ENCODE results near the gene SFMBT1. TPM values are rescaled to one million over a fixed set of nuclear protein-coding genes. Genes with fewer than 3 reads are reported as not detected.
A peak's percentile ranks its signal among the peaks of the same experiment; 100 is the strongest.

Gene SFMBT1
- total and polyA plus RNA-seq, 11 donors, result 3.4 to 18.8 (median 14.3) TPM

- no peak for TF ChIP-seq POLR2A (IDR thresholded peaks at IDR 0.05)
- TF ChIP-seq, protein P1, sequence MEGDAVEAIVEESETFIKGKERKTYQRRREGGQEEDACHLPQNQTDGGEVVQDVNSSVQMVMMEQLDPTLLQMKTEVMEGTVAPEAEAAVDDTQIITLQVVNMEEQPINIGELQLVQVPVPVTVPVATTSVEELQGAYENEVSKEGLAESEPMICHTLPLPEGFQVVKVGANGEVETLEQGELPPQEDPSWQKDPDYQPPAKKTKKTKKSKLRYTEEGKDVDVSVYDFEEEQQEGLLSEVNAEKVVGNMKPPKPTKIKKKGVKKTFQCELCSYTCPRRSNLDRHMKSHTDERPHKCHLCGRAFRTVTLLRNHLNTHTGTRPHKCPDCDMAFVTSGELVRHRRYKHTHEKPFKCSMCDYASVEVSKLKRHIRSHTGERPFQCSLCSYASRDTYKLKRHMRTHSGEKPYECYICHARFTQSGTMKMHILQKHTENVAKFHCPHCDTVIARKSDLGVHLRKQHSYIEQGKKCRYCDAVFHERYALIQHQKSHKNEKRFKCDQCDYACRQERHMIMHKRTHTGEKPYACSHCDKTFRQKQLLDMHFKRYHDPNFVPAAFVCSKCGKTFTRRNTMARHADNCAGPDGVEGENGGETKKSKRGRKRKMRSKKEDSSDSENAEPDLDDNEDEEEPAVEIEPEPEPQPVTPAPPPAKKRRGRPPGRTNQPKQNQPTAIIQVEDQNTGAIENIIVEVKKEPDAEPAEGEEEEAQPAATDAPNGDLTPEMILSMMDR (IDR thresholded peaks at IDR 0.05), result no peak
- peak overlapping the region; percentile 58 to 93 (median 81) for H3K27ac ChIP-seq
- peak overlapping the region in 2 of 12 donors; percentile 19 to 26 for H3K4me3 ChIP-seq
- peaks cover 0 to 14% (median 0%) of the 10 kb centered on the region in 9 donors for H3K36me3 ChIP-seq
- ATAC-seq (peak; percentile 18 to 35 (median 22)), DNase-seq (no peak)
- no peaks in the 10 kb centered on the region for H3K27me3 ChIP-seq
- WGBS, 4 donors, result 23 to 38% (median 35%) methylated on average over 3 of the region's 3 CpGs
- peaks cover 0 to 24% (median 11%) of the 10 kb centered on the region in 12 donors for H3K4me1 ChIP-seq
- intact Hi-C loops (cut with DNase I), result no loop called here
- H3K9me3 ChIP-seq, result no peaks in the 10 kb centered on the region
These were observed 38.1 kb upstream of the SFMBT1 start for GRCh38 chr3:53083949-53084309.

GRCh38 chr3:53083521-53083920 lies 37.6 kb upstream of the SFMBT1 start:
- intact Hi-C loops (cut with DNase I), result no loop called here
- no peak for TF ChIP-seq POLR2A (IDR thresholded peaks at IDR 0.05)
- TF ChIP-seq, protein P1 (IDR thresholded peaks at IDR 0.05), result no peak
- no peaks in the 10 kb centered on the region for H3K27me3 ChIP-seq
- peaks cover 0 to 14% (median 0%) of the 10 kb centered on the region in 9 donors for H3K36me3 ChIP-seq
- peak overlapping the region; percentile 58 to 93 (median 81) for H3K27ac ChIP-seq
- DNase-seq, result peak; percentile 61 to 87 (median 80)
- H3K4me1 ChIP-seq, result peaks cover 0 to 23% (median 11%) of the 10 kb centered on the region in 12 donors
- H3K4me3 ChIP-seq, result peak overlapping the region in 1 of 12 donors; percentile 19
- no peaks in the 10 kb centered on the region for H3K9me3 ChIP-seq
- 36 to 48% (median 46%) methylated on average over 8 of the region's 8 CpGs for WGBS, 4 donors
- ATAC-seq, result peak; percentile 41 to 71 (median 68)

DNA sequence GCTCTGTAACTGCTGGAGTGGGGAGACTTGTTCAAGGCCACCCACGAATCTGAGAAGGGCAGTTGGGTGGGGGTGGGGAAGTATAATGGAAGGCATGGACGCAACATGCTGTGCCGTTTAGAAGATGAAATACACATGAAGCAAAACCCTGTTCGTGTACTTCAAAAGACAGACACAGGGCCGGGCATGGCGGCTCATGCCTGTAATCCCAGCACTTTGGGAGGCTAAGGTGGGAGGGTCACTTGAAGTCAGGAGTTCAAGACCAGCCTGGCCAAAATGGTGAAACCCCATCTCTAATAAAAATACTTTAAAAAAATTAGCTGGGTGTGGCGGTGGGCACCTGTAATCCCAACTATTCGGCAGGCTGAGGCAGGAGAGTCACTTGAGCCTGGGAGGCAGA lies 36.9 kb upstream of the SFMBT1 start:
- Histone ChIP-seq H3K4me1 (peaks cover 0 to 23% (median 11%) of the 10 kb centered on the region in 12 donors), H3K9me3 (no peaks in the 10 kb centered on the region), H3K27me3 (no peaks in the 10 kb centered on the region), H3K4me3 (no peak overlapping the region), H3K27ac (peak overlapping the region in 4 of 12 donors; percentile 84 to 86 (median 86)), H3K36me3 (peaks cover 0 to 8% (median 0%) of the 10 kb centered on the region in 9 donors)
- WGBS, 4 donors, result 79 to 92% (median 83%) methylated on average over 8 of the region's 8 CpGs
- intact Hi-C loops (cut with DNase I), result no loop called here
- DNase-seq, result no peak
- TF ChIP-seq, protein P1 (IDR thresholded peaks at IDR 0.05), result no peak
- TF ChIP-seq POLR2A (IDR thresholded peaks at IDR 0.05), result no peak
- no peak for ATAC-seq

- TF ChIP-seq POLR2A (IDR thresholded peaks at IDR 0.05), result no peak
- TF ChIP-seq, protein P1 (IDR thresholded peaks at IDR 0.05), result no peak
- H3K27me3 ChIP-seq, result no peaks in the 10 kb centered on the region
- DNase-seq (no peak), ATAC-seq (no peak)
- H3K4me3 ChIP-seq, result no peak overlapping the region
- H3K27ac ChIP-seq, result no peak overlapping the region
- H3K4me1 ChIP-seq, result peaks cover 0 to 23% (median 11%) of the 10 kb centered on the region in 12 donors
- peaks cover 0 to 6% (median 0%) of the 10 kb centered on the region in 9 donors for H3K36me3 ChIP-seq
- 85 to 92% (median 89%) methylated on average over 5 of the region's 5 CpGs for whole genome bisulfite sequencing, 4 donors
- intact Hi-C loops (cut with DNase I), result no loop called here
- no peaks in the 10 kb centered on the region for H3K9me3 ChIP-seq
These were observed 35.4 kb upstream of the SFMBT1 start for GRCh38 chr3:53081318-53081717.

Data from heart left ventricle (tissue), 16 donors.